GM12801 (cell line): ENCODE measurements around the gene RNF123.

Source experiments
- CTCF ChIP-seq: IDR thresholded peaks from one replicate; pipeline ENCODE4 v1.5.1; 2011; ENCODE audit warnings: control low read depth; ENCODE audit not compliant: insufficient read length; ENCODE audit errors: extremely low read depth

The RNF123 gene

GRCh38 chr3:49661281-49661680 is 28.1 kb upstream of the RNF123 start:
- TF ChIP-seq CTCF: no peak

GRCh38 chr3:49662021-49662420 is 27.3 kb upstream of the RNF123 start:
- no peak for TF ChIP-seq CTCF

GRCh38 chr3:49662720-49663413 is 26.5 kb upstream of the RNF123 start:
- TF ChIP-seq CTCF: no peak

GRCh38 chr3:49663831-49664230 is 25.5 kb upstream of the RNF123 start:
- no peak for TF ChIP-seq CTCF

- no peak for TF ChIP-seq CTCF
Observed at GRCh38 chr3:49664300-49664699, 25.1 kb upstream of the RNF123 start.

- TF ChIP-seq CTCF: no peak
Observed at GRCh38 chr3:49665822-49666519, 23.4 kb upstream of the RNF123 start.

GRCh38 chr3:49666592-49666991 is 22.8 kb upstream of the RNF123 start:
- no peak for TF ChIP-seq CTCF
